Naive thymus-derived CD4-positive, alpha-beta T cell (primary cell): ENCODE results near the gene OR2AJ1. TPM values are rescaled to one million over a fixed set of nuclear protein-coding genes. Genes with fewer than 3 reads are reported as not detected.

Source experiments
- ATAC-seq: fragments of 150-1000 bp; cut with Tn5 transposase; 2 replicates; pipeline ENCODE4 v1.10.0; 2021; ENCODE audit warnings: mild to moderate bottlenecking, moderate library complexity
- CTCF ChIA-PET: fragments of 350-600 bp; sonication (Branson Sonifier 250); formaldehyde crosslinking; loops from one replicate; lab custom pipeline; 2021; ENCODE audit warnings: antibody characterized with exemption; lab: Charles Lee
- POLR2A ChIA-PET: fragments of 350-600 bp; sonication (Branson Sonifier 250); formaldehyde crosslinking; loops from one replicate; lab custom pipeline; 2021; ENCODE audit warnings: antibody characterized with exemption, inconsistent platforms; lab: Charles Lee
- DNase-seq, 9 donors: peaks; one replicate each; pipeline versions ENCODE4 v3.0.0 to v3.0.0-alpha.2; 2020 to 2022; ENCODE audit warnings: mixed read lengths in 1 of 9
- H3K27ac ChIP-seq: one replicate; pipeline ENCODE4 v1.7.0; 2013; ENCODE audit warnings: mild to moderate bottlenecking, low read depth, low read length, moderate library complexity
- H3K27me3 ChIP-seq, 2 donors: one replicate each; pipeline ENCODE4 v1.7.0; 2013; ENCODE audit warnings: low read length in 2 of 2, mild to moderate bottlenecking in 2 of 2, moderate library complexity in 2 of 2; ENCODE audit not compliant: control insufficient read depth in 2 of 2, insufficient read depth in 2 of 2
- H3K36me3 ChIP-seq, 3 experiments: 1 replicate in 2 of 3; 2 replicates in 1 of 3; pipeline ENCODE4 v1.7.0; 2013; ENCODE audit warnings: low read length in 3 of 3, mild to moderate bottlenecking in 3 of 3, moderate library complexity in 1 of 3; ENCODE audit not compliant: insufficient read depth in 3 of 3, control insufficient read depth in 2 of 3
- H3K4me1 ChIP-seq, 2 donors: one replicate each; pipeline ENCODE4 v1.7.0; 2013; ENCODE audit warnings: low read length in 2 of 2, mild to moderate bottlenecking in 2 of 2, moderate library complexity in 1 of 2; ENCODE audit not compliant: control insufficient read depth in 2 of 2, insufficient read depth in 2 of 2
- H3K4me3 ChIP-seq: 2 replicates; pipeline ENCODE4 v1.7.0; 2013; ENCODE audit warnings: mild to moderate bottlenecking, low read length
- H3K9me3 ChIP-seq, 3 experiments: 1 replicate in 2 of 3; 2 replicates in 1 of 3; pipeline ENCODE4 v1.7.0; 2013; ENCODE audit warnings: low read length in 3 of 3; ENCODE audit not compliant: control insufficient read depth in 2 of 3
- H3K27ac Mint-ChIP-seq, 9 donors: one replicate each; pipeline ENCODE4 v1.8.0; 2020 to 2022; ENCODE audit warnings: mixed read lengths in 9 of 9, mild to moderate bottlenecking in 8 of 9, moderate library complexity in 5 of 9, inconsistent platforms in 2 of 9
- H3K27me3 Mint-ChIP-seq, 5 donors: one replicate each; pipeline ENCODE4 v1.8.0; 2021 to 2022; ENCODE audit warnings: mixed read lengths in 5 of 5, mild to moderate bottlenecking in 1 of 5
- H3K36me3 Mint-ChIP-seq, 5 donors: one replicate each; pipeline ENCODE4 v1.8.0; 2020 to 2022; ENCODE audit warnings: mixed read lengths in 5 of 5, mild to moderate bottlenecking in 3 of 5, inconsistent platforms in 1 of 5
- H3K4me1 Mint-ChIP-seq, 7 donors: one replicate each; pipeline ENCODE4 v1.8.0; 2020 to 2022; ENCODE audit warnings: mixed read lengths in 7 of 7, mild to moderate bottlenecking in 3 of 7, inconsistent platforms in 1 of 7
- H3K4me3 Mint-ChIP-seq, 10 donors: one replicate each; pipeline ENCODE4 v1.8.0; 2020 to 2022; ENCODE audit warnings: mild to moderate bottlenecking in 10 of 10, mixed read lengths in 10 of 10, moderate library complexity in 6 of 10, inconsistent platforms in 2 of 10
- H3K9me3 Mint-ChIP-seq, 11 donors: one replicate each; pipeline ENCODE4 v1.8.0; 2020 to 2022; ENCODE audit warnings: mixed read lengths in 11 of 11, mild to moderate bottlenecking in 4 of 11, inconsistent platforms in 1 of 11, moderate library complexity in 1 of 11
- intact Hi-C, 2 donors: fragments of 100-400 bp; cut with micrococcal nuclease; formaldehyde crosslinking; loops; one replicate each; pipeline ENCODE4 v1.15.1; 2023
- polyA plus RNA-seq, 2 donors: library from polyadenylated mRNA; unstranded; fragments of 300-500 nt; fragmentation: Illumina TruSeq; gene quantifications; one replicate each; pipeline ENCODE4 v1.2.3, GENCODE V29; 2021
- total RNA-seq, 6 experiments: library from RNA in 5 of 6; stranded (reverse) in 5 of 6; gene quantifications; 1 replicate in 5 of 6; 2 replicates in 1 of 6; pipeline ENCODE4 v1.2.3 and lab custom pipeline; 2021 to 2026

OR2AJ1 gene
- total and polyA plus RNA-seq, 7 experiments from 2014 or later = not detected

DNA sequence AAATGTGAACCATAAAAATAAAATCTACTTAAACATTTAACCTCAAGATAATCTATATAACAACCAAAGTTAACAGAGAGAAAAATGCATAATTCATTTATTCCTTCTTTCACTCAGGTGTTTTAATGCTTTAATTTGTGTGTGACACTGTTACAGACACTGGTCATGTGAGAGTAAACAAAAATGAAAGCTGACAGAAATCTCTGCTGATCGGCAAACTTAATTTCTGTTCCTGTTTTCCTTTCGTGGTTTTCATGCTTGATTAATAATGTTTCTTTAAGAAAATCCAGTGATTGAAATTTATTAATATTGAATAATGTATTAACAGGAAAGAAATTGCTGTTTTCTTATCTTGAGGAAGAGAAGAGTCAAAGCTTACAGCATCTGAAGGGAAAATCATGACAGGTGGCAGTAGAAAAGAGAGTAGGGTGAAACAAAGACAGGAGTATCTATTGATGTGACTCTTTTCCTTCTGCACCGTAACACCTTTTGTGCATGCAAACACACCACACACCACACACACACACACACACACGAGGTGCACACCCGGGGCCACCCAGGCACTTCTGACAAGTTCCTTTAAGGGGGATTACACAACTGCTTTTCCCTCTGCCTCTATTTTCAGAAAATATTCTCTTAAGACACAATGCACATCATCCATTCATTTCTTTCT, 42.0 kb downstream of the OR2AJ1 start:
- Histone ChIP-seq H3K4me3 (no peak overlapping the region), H3K27me3 (no peaks in the 10 kb centered on the region)

More for the DNA sequence above, 42.0 kb downstream of the OR2AJ1 start:
- ATAC-seq = no peak
- CTCF ChIA-PET = no interaction called here
- H3K4me1 Mint-ChIP-seq = peaks cover 0 to 39% (median 0%) of the 10 kb centered on the region in 7 donors
- Histone ChIP-seq H3K27ac (no peak overlapping the region), H3K36me3 (no peaks in the 10 kb centered on the region), H3K9me3 (no peaks in the 10 kb centered on the region), H3K4me1 (no peaks in the 10 kb centered on the region)
- H3K4me3 Mint-ChIP-seq = peak overlapping the region in 1 of 10 donors; percentile 7
- POLR2A ChIA-PET = no interaction called here
- H3K36me3 Mint-ChIP-seq = peaks cover 0 to 38% (median 0%) of the 10 kb centered on the region in 5 donors
- peaks cover 0 to 14% (median 6%) of the 10 kb centered on the region in 11 donors for H3K9me3 Mint-ChIP-seq
- H3K27me3 Mint-ChIP-seq = peaks cover 0 to 5% (median 0%) of the 10 kb centered on the region in 5 donors
- peak overlapping the region in 1 of 9 donors; percentile 54 for H3K27ac Mint-ChIP-seq
- intact Hi-C loops = no loop called here
- no peak for DNase-seq

Other genes with a start within 250 kb of the OR2AJ1 start
- not detected for gene OR13G1, start 245.2 kb upstream of the OR2AJ1 start, total RNA-seq
- not detected for gene OR13G1, start 245.2 kb upstream of the OR2AJ1 start, polyA plus RNA-seq
- gene OR6F1, start 208.2 kb upstream of the OR2AJ1 start, total RNA-seq = not detected
- not detected for gene OR6F1, start 208.2 kb upstream of the OR2AJ1 start, polyA plus RNA-seq
- gene OR14K1, start 186.3 kb upstream of the OR2AJ1 start, total RNA-seq = not detected
- not detected for gene OR14K1, start 186.3 kb upstream of the OR2AJ1 start, polyA plus RNA-seq
- gene OR14A2, start 176.7 kb upstream of the OR2AJ1 start, total RNA-seq = not detected
- gene OR14A2, start 176.7 kb upstream of the OR2AJ1 start, polyA plus RNA-seq = not detected
- not detected for gene OR1C1, start 164.3 kb upstream of the OR2AJ1 start, total RNA-seq
- gene OR1C1, start 164.3 kb upstream of the OR2AJ1 start, polyA plus RNA-seq = not detected
- not detected for gene OR14A16, start 100.8 kb upstream of the OR2AJ1 start, total RNA-seq
- gene OR14A16, start 100.8 kb upstream of the OR2AJ1 start, polyA plus RNA-seq = not detected
- gene OR11L1, start 83.0 kb upstream of the OR2AJ1 start, total RNA-seq = not detected
- not detected for gene OR11L1, start 83.0 kb upstream of the OR2AJ1 start, polyA plus RNA-seq
- 1 to 10 TPM in 2 of 5 experiments, under 1 TPM in 2, not detected in 1; 0.24 to 2.1 (median 0.65) TPM for gene TRIM58, start 67.7 kb upstream of the OR2AJ1 start, total RNA-seq
- under 1 TPM; 0.15 to 0.17 TPM for gene TRIM58, start 67.7 kb upstream of the OR2AJ1 start, polyA plus RNA-seq
- gene OR2W3, start 29.3 kb upstream of the OR2AJ1 start, total RNA-seq = under 1 TPM in 2 of 5 experiments, not detected in 3; 0.31 to 0.83 TPM
- gene OR2W3, start 29.3 kb upstream of the OR2AJ1 start, polyA plus RNA-seq = not detected
- gene OR2T8, start 4.6 kb upstream of the OR2AJ1 start, total RNA-seq = not detected
- not detected for gene OR2T8, start 4.6 kb upstream of the OR2AJ1 start, polyA plus RNA-seq
- 1 to 10 TPM in 1 of 5 experiments, under 1 TPM in 2, not detected in 2; 0.66 to 1.4 (median 0.94) TPM for gene OR2L8, start 24.0 kb downstream of the OR2AJ1 start, total RNA-seq
- gene OR2L8, start 24.0 kb downstream of the OR2AJ1 start, polyA plus RNA-seq = not detected
- gene OR2AK2, start 40.3 kb downstream of the OR2AJ1 start, total RNA-seq = under 1 TPM in 4 of 5 experiments, not detected in 1; 0.22 to 0.65 (median 0.48) TPM
- not detected for gene OR2AK2, start 40.3 kb downstream of the OR2AJ1 start, polyA plus RNA-seq
- gene OR2L5, start 88.8 kb downstream of the OR2AJ1 start, total RNA-seq = under 1 TPM in 4 of 5 experiments, not detected in 1; 0.10 to 0.51 (median 0.26) TPM
- not detected for gene OR2L5, start 88.8 kb downstream of the OR2AJ1 start, polyA plus RNA-seq
- under 1 TPM; 0.17 to 0.64 (median 0.32) TPM for gene OR2L2, start 105.2 kb downstream of the OR2AJ1 start, total RNA-seq
- under 1 TPM; 0.33 to 0.36 TPM for gene OR2L2, start 105.2 kb downstream of the OR2AJ1 start, polyA plus RNA-seq
- gene OR2L3, start 121.9 kb downstream of the OR2AJ1 start, total RNA-seq = under 1 TPM in 2 of 5 experiments, not detected in 3; 0.17 to 0.27 TPM
- gene OR2L3, start 121.9 kb downstream of the OR2AJ1 start, polyA plus RNA-seq = not detected
- gene OR2L13, start 170.3 kb downstream of the OR2AJ1 start, total RNA-seq = under 1 TPM in 2 of 5 experiments, not detected in 3; 0.21 to 0.24 TPM
- under 1 TPM in 1 of 2 donors, not detected in 1; 0.17 TPM for gene OR2L13, start 170.3 kb downstream of the OR2AJ1 start, polyA plus RNA-seq
- gene OR2M5, start 220.3 kb downstream of the OR2AJ1 start, total RNA-seq = not detected
- gene OR2M5, start 220.3 kb downstream of the OR2AJ1 start, polyA plus RNA-seq = not detected
- not detected for gene OR2M2, start 249.9 kb downstream of the OR2AJ1 start, total RNA-seq
- not detected for gene OR2M2, start 249.9 kb downstream of the OR2AJ1 start, polyA plus RNA-seq